ENCODE data around the gene NAV2.
"Not testable (repeated sequence)": the region's sequence is repeated elsewhere in the genome, so short reads cannot be mapped to it uniquely, and the experiment has no call there.

Gene NAV2

DNA sequence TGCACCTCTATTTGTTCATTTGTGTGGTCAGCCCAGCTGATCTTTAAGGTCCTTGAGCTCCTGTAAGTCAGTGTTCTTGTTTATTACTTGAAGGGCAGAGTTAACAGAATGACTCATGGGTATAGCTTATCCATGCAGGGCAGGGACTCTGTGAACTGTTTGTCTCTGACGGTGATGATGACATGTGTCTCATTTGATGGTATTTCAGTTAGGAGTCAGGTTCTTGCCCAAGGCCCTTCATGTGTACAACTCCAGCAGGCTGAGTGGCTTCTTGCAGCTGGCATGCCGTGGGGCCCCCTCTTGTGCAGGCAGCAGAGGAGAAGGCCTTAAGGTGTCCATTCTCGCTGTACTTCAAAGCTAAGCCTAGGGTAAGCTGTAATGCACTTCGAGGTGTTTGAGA, 282.5 kb downstream of the NAV2 start:
- H3K27me3 Mint-ChIP-seq = peaks cover 11% of the 10 kb centered on the region
- ATAC-seq (ENCODE audit: low read depth) (no peak), DNase-seq (ENCODE audit: low spot score in 2 of 2) (no peak)
- no peak overlapping the region for H3K27ac Mint-ChIP-seq
- no peaks in the 10 kb centered on the region for H3K36me3 Mint-ChIP-seq
- H3K9me3 Mint-ChIP-seq = no peaks in the 10 kb centered on the region
- H3K4me1 Mint-ChIP-seq = no peaks in the 10 kb centered on the region
- H3K4me3 Mint-ChIP-seq = no peak overlapping the region

DNA sequence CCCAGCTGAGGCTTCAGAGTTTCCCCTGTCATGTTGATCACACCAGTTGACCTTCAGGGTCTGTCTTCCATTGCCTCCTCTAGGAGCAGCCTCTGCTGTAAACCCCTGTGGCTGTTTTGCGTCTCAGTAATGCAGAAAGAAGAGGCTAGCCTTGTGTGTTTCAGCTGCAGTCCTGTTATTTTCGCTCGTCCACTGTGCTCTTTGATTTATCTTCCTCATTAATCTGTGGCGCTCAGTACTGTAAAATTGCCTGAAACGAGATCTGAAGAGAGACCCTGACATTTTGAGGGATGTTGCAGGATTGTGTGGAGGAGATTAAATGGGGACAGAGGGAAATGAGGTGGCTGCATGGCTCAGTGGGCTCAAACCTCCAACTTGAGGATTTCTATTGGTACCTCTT, 283.9 kb downstream of the NAV2 start:
- H3K27me3 Mint-ChIP-seq = peaks cover 16% of the 10 kb centered on the region

DNA sequence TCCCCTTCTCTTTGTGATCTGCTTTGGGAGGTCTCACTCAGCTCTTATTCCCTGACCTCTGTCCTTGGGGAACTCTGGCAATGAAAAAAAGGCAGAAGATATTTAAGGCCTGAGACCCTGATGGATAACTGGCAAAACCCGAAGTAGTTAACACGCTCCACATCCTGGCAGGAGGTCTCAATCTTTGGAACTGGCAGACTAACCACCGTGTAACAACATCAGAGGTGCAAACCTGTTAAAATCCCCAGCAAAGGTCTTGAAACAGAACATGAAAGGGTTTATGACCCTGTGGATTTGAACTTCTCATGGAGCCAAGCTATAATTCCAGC, 287.3 kb downstream of the NAV2 start:
- Mint-ChIP-seq H3K36me3 (no peaks in the 10 kb centered on the region), H3K4me1 (no peaks in the 10 kb centered on the region), H3K4me3 (no peak overlapping the region), H3K27me3 (peaks cover 16% of the 10 kb centered on the region), H3K9me3 (no peaks in the 10 kb centered on the region), H3K27ac (no peak overlapping the region)
- no peak for ATAC-seq (ENCODE audit: low read depth)
- DNase-seq (ENCODE audit: low spot score in 2 of 2) = no peak

More for the DNA sequence above, 283.9 kb downstream of the NAV2 start:
- no peaks in the 10 kb centered on the region for H3K4me1 Mint-ChIP-seq
- no peaks in the 10 kb centered on the region for H3K36me3 Mint-ChIP-seq
- no peak overlapping the region for H3K4me3 Mint-ChIP-seq
- no peak overlapping the region for H3K27ac Mint-ChIP-seq
- H3K9me3 Mint-ChIP-seq = no peaks in the 10 kb centered on the region
- no peak for DNase-seq (ENCODE audit: low spot score in 2 of 2)
- ATAC-seq (ENCODE audit: low read depth) = no peak

GRCh38 chr11:20000351-20001134, 287.9 kb downstream of the NAV2 start:
- ATAC-seq (ENCODE audit: low read depth) (no peak), DNase-seq (ENCODE audit: low spot score in 2 of 2) (no peak)
- Mint-ChIP-seq H3K36me3 (no peaks in the 10 kb centered on the region), H3K9me3 (no peaks in the 10 kb centered on the region), H3K4me1 (no peaks in the 10 kb centered on the region), H3K4me3 (no peak overlapping the region), H3K27me3 (peaks cover 16% of the 10 kb centered on the region), H3K27ac (no peak overlapping the region)

DNA sequence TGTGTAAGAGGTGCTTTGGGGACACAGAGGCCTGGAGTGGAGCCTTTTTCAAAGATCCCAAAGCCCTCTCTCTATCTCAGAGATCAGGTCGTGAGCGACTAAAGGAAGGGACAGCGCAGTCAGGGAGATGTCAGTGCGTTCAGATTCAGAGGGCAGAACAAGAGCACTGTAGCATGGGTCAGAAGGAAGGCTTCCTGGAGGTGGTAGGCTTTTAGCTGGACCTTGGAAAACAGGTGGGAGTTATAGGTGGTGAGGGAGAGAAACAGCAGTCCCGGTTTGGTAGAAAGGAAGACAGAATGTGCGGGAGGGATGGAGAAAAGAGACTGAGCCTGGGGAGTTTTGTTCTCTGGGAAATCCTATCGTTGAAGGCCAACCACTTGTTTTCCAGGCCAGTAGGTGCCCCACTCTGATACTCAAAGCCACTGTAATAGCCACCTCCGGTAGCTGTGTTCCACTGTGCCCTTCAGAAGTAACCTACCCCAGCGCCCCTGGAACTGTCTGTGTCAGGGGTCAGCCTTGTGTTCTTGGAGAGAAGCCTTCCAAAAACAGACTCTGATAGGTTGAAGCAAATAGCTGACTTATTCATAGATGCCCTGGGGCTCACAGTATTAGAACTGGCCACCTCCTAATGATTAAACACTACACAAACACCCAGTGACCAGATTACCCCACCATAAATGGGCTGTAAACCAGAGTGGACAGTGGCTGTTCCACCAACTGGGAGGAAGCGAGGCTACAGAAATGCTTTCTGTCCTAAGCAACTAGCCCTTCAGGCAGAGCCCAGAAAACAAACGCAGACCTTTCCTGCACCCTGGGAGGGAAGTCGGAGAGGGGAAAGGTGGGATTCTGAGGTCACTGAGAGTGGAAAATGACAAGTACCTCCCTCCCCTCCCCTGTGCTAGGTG, 289.9 kb downstream of the NAV2 start:
- Mint-ChIP-seq H3K36me3 (no peaks in the 10 kb centered on the region), H3K27ac (no peak overlapping the region)

GRCh38 chr11:20003351-20003750, 290.7 kb downstream of the NAV2 start:
- Mint-ChIP-seq H3K27ac (no peak overlapping the region), H3K36me3 (no peaks in the 10 kb centered on the region), H3K9me3 (no peaks in the 10 kb centered on the region), H3K4me3 (no peak overlapping the region), H3K27me3 (peaks cover 11% of the 10 kb centered on the region), H3K4me1 (no peaks in the 10 kb centered on the region)
- DNase-seq (ENCODE audit: low spot score in 2 of 2) = no peak
- ATAC-seq (ENCODE audit: low read depth) = no peak

More for the DNA sequence above, 289.9 kb downstream of the NAV2 start:
- H3K9me3 Mint-ChIP-seq = no peaks in the 10 kb centered on the region
- DNase-seq (ENCODE audit: low spot score in 2 of 2) (no peak), ATAC-seq (ENCODE audit: low read depth) (no peak)
- H3K4me1 Mint-ChIP-seq = no peaks in the 10 kb centered on the region
- H3K27me3 Mint-ChIP-seq = peaks cover 14% of the 10 kb centered on the region
- H3K4me3 Mint-ChIP-seq = no peak overlapping the region

- H3K4me3 Mint-ChIP-seq = no peak overlapping the region
- H3K36me3 Mint-ChIP-seq = no peaks in the 10 kb centered on the region
- peaks cover 9% of the 10 kb centered on the region for H3K27me3 Mint-ChIP-seq
- ATAC-seq (ENCODE audit: low read depth) = no peak
- H3K9me3 Mint-ChIP-seq = no peaks in the 10 kb centered on the region
- no peaks in the 10 kb centered on the region for H3K4me1 Mint-ChIP-seq
- no peak for DNase-seq (ENCODE audit: low spot score in 2 of 2)
- H3K27ac Mint-ChIP-seq = no peak overlapping the region
Observed at GRCh38 chr11:20004866-20005265, 292.2 kb downstream of the NAV2 start.

DNA sequence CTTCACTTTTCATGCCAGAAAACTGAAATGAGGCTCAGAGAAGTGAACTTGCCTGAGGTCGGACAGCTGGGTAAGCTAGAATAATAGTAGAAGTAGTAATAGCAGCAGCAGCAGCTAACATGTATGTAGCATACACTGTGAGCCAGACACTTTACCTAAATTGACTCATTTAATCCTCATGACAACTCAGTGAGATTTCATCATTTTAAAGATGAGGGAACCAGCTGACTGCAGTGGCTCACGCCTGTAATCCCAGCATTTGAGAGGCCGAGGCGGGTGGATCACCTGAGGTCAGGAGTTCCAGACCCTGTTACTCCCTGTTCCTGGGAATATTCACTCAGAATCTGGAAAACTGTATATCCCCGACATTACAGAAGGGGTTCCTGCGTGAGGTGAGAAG, 293.1 kb downstream of the NAV2 start:
- H3K4me1 Mint-ChIP-seq = no peaks in the 10 kb centered on the region
- no peaks in the 10 kb centered on the region for H3K9me3 Mint-ChIP-seq
- DNase-seq (ENCODE audit: low spot score in 2 of 2) (no peak), ATAC-seq (ENCODE audit: low read depth) (no peak)
- H3K36me3 Mint-ChIP-seq = no peaks in the 10 kb centered on the region
- H3K4me3 Mint-ChIP-seq = no peak overlapping the region
- H3K27me3 Mint-ChIP-seq = peaks cover 7% of the 10 kb centered on the region
- H3K27ac Mint-ChIP-seq = no peak overlapping the region

GRCh38 chr11:20006618-20007017, 294.0 kb downstream of the NAV2 start:
- H3K27ac Mint-ChIP-seq; H3K27me3 Mint-ChIP-seq; H3K4me1 Mint-ChIP-seq; H3K36me3 Mint-ChIP-seq; DNase-seq (ENCODE audit: low spot score in 2 of 2); H3K4me3 Mint-ChIP-seq; ATAC-seq (ENCODE audit: low read depth); H3K9me3 Mint-ChIP-seq: not testable (repeated sequence)

DNA sequence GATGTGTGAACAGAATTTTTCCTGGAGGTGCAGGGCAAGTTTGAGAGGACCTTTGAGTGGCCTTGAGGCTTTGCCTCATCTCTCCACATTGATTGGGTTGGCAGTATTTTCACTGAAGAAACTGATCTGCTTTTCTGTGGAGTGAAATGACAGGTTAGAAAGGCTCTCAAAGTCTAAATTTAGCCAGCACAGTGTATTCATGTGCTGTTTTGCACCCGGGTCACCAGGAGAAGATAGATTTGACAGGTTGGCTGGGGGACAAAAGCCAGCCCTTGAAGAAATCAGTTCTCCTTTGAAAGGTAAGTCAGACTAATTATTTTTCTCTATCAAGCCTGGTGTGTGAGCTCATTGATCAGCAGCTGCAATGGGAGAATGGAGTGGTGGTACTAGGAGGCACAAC, 294.7 kb downstream of the NAV2 start:
- no peaks in the 10 kb centered on the region for H3K9me3 Mint-ChIP-seq
- H3K4me1 Mint-ChIP-seq = no peaks in the 10 kb centered on the region
- no peak overlapping the region for H3K27ac Mint-ChIP-seq
- DNase-seq (ENCODE audit: low spot score in 2 of 2) (no peak), ATAC-seq (ENCODE audit: low read depth) (no peak)
- H3K36me3 Mint-ChIP-seq = no peaks in the 10 kb centered on the region
- no peak overlapping the region for H3K4me3 Mint-ChIP-seq
- H3K27me3 Mint-ChIP-seq = peaks cover 1% of the 10 kb centered on the region

GRCh38 chr11:20008190-20008870, 295.7 kb downstream of the NAV2 start:
- ATAC-seq (ENCODE audit: low read depth) (no peak), DNase-seq (ENCODE audit: low spot score in 2 of 2) (no peak)
- H3K27me3 Mint-ChIP-seq = peaks cover 1% of the 10 kb centered on the region
- H3K36me3 Mint-ChIP-seq = no peaks in the 10 kb centered on the region
- no peak overlapping the region for H3K4me3 Mint-ChIP-seq
- no peaks in the 10 kb centered on the region for H3K4me1 Mint-ChIP-seq
- no peak overlapping the region for H3K27ac Mint-ChIP-seq
- no peaks in the 10 kb centered on the region for H3K9me3 Mint-ChIP-seq

- Mint-ChIP-seq H3K9me3 (no peaks in the 10 kb centered on the region), H3K36me3 (no peaks in the 10 kb centered on the region), H3K27me3 (peaks cover 1% of the 10 kb centered on the region), H3K4me1 (no peaks in the 10 kb centered on the region), H3K27ac (no peak overlapping the region), H3K4me3 (no peak overlapping the region)
- ATAC-seq (ENCODE audit: low read depth) = no peak
- DNase-seq (ENCODE audit: low spot score in 2 of 2) = no peak
Observed at GRCh38 chr11:20008871-20009644, 296.4 kb downstream of the NAV2 start.

GRCh38 chr11:20010156-20010850, 297.7 kb downstream of the NAV2 start:
- no peak for ATAC-seq (ENCODE audit: low read depth)
- H3K9me3 Mint-ChIP-seq = no peaks in the 10 kb centered on the region
- no peaks in the 10 kb centered on the region for H3K36me3 Mint-ChIP-seq
- no peak overlapping the region for H3K4me3 Mint-ChIP-seq
- no peaks in the 10 kb centered on the region for H3K27me3 Mint-ChIP-seq
- no peak overlapping the region for H3K27ac Mint-ChIP-seq
- no peaks in the 10 kb centered on the region for H3K4me1 Mint-ChIP-seq
- no peak for DNase-seq (ENCODE audit: low spot score in 2 of 2)

All from memory B cell (primary cell).